HTERT RPE-1 (cell line): ENCODE data around the gene PRM2.

Experiments
- in situ Hi-C: fragments of 300-500 bp; cut with MboI; formaldehyde crosslinking; loops from 4 replicates; pipeline ENCODE4 v1.14.3; 2020; ENCODE audit warnings: low sequenced_read_pairs

The PRM2 gene

DNA sequence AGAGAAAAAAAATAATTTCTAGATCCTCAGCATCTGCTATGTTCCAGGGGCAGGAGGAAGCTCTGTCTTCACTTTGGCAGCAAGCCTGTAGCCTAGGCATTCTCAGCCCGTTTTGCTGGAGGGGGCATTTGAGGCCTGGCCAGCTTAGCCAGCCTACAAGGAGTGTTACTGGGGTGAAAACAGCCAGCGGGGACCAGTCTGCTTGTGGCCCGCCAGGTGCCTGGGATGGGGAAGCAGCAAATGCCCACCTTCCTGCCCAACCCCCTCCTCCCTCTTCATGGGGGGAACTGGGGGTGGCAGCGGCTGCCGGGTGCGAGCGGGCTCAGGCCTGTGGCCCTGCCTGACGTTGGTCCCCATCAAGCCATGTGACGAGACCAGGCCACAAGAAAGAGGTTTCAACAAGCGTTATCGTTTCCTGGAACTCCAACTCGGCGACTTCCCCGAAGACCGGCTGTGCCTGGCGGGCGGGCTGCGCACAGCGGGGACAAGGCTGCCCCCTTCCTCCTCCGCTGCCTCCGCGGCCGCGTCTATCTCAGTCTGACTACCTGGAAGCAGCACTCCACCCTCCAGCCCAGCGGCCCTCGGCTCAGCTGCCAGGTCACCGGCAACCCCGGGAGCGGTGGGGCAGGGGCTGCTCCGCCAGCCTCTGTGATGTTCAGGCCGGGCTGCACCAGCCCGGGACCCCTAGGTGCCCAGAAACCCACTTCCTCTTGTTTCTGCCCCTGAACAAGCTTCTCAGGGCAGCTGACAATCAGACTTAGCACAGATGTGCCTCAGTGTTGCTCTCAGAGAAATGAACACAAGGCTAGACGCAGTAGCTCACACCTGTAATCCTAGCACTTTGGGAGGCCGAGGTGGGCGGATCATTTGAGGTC lies 43.2 kb downstream of the PRM2 start:
- in situ Hi-C loops: no loop called here

DNA sequence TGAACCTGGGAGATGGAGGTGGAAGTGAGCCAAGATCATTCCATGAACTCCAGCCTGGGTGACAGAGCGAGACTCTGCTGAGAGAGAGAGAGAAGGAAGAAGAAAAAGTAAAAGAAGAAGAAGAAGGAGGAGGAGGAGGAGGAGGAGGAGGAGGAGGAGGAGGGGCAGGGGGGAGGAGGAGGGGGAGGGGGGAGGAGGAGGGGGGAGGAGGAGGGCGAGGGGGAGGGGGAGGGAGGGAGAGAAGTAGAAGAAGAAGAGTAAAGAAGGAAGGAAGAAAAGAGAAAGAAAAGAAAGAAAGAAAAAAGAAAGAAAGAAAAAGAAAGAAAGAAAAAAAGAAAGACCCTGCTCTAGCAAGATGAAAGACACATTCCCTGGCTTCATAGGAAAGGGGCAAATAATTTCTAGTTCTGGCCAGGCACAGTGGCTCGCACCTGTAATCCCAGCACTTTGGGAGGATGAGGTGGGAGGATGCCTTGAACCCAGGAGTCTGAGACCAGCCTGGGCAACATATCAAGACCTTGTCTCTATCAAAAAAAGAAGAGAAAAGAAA lies 43.9 kb downstream of the PRM2 start:
- in situ Hi-C loops: no loop called here

DNA sequence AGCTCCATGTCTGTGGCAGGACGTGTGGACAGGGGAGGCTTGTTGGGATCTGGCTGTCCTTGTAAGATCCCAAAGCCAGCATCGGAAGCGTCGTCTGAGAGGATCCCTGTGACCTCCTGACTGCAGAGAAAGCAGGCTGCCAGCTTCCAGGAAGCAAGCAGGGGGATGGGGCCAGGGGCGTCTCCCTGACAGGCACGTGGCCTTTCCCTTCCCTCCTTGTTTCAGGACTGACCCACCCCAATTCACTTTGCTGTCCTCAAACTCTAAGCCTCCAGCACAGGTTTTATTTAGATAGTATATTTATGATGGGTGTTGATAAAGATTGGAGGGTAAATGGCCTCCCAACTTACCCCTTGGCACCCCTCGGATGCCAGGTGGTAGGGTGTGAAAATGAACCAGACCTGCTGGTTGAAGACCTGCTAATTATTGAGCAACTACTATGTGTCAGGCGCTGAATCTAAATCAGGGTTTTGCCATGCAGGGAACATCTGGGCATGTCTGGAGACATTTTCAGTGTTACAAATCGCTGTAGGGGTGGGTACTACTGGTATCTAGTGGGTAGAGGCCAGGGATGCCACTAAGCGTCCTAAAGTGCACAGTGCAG lies 44.8 kb downstream of the PRM2 start:
- in situ Hi-C loops: no loop called here

DNA sequence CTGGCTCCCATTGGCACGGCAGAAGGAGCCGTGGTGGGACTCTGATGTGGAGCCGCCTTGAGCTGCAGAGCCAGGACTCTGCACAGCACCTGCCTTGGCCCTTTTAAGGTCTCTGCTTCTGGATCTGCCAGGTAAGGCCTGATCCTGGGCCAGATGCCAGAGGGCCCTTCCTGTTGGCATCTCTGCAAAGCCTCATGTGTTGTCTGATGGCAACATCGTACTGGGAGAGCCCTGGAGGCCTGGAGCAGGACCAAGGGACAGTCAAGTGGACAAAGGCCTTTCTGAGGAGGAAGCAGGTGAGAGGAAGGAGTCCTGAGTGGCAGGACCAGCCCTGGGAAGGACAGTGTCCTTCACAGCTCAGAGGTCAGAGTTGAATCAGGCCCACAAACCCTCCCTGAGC lies 46.4 kb downstream of the PRM2 start:
- in situ Hi-C loops: no loop called here

GRCh38 chr16:11229432-11229831 lies 46.8 kb downstream of the PRM2 start:
- in situ Hi-C loops: no loop called here

GRCh38 chr16:11225677-11226549 lies 50.4 kb downstream of the PRM2 start:
- in situ Hi-C loops: no loop called here
